SK-N-DZ (cell line): ENCODE results near the gene CTH. TPM values are rescaled to one million over a fixed set of nuclear protein-coding genes. Genes with fewer than 3 reads are reported as not detected.
"Not testable (repeated sequence)": the region's sequence is repeated elsewhere in the genome, so short reads cannot be mapped to it uniquely, and the experiment has no call there.

ENCODE experiments used
- DNase-seq: peaks from one replicate; pipeline ENCODE4 v3.0.0-alpha.2; 2015; ENCODE audit warnings: low spot score
- polyA plus RNA-seq, 2 experiments: library from polyadenylated mRNA; depleted of rRNA; stranded (reverse); fragments of >200 nt; gene quantifications; 2 replicates each; pipeline ENCODE4 v1.2.3, GENCODE V29; 2014

The CTH gene
- 4.8 and 5.0 TPM in 2 replicates for polyA plus RNA-seq (2014; cell fraction: cytosol; rRNA removed)
- 4.7 and 5.1 TPM in 2 replicates for polyA plus RNA-seq (2014; cell fraction: nucleus; rRNA removed)

DNA sequence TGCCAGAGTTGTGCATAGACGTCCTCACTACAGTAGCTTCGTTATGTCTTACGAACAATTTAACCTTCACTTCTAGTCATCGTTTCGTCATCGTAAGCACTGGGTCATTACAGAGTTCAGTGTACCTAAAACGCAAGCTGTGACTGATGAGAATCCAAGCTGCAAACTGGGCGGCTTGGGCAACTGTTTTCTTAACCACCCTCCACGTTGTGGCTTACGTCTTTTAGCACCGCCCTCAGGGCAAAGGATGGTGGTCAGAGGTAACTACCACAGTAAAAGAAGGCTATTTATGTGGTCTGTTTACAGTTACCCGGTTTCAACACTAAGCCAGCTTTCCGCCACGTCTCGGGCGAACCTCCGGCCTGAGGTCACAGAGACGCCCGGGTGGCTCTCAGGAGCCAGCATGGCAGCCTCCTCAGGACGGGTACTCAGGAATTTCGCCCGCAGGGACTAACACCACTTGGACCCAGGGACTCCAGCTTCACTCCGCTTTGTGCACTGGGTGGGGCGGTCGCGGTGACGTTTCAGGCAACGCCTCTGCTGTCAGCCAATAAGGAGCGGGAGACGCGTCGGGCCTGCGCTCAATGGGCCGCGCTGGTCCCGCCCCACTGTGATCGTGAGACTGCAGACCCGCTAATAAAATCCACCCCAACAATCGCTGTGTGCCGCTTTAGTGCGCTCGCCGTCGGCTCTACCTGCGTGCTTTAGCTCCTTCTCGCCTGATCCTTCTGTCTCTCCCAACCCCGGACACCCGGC lies at the start of gene CTH:
Gene CTH, plus strand, starts transcription at position 665 of the 756 bp plus-strand sequence. CDS start 148 bp downstream, outside the sequence.
- peak; percentile 96 for DNase-seq

DNA sequence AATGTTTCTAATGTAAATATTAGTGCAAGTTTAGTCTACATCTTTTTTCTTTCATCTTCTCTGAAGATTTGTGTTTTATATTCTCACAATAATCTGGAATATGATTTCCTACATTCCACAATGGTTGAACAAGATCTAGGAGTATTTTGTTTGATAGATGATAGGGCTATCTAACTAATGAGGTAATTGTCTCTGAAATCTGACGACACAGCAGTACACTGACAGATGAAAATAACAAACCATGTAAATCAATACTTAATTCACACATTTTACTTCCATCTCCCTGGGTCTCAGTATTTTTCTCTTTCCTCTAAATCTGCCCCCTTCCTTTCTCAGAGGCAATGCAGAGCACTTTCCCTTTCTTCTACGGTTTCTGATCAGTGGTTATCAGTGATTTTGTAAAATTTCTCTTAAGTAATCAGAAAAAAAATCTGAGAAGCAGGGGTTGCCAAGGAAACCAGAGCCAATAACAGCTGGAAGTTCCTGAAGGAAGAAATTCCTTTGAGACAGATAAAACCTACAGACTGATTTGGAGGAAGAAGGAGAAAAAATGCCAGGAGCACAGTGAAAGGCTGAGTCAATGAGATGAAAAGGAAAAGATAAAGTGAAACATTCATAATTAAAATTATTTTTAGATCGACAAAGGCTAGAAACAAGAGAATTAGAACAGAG lies 49.2 kb upstream of the CTH start:
- DNase-seq: peak; percentile 10

DNA sequence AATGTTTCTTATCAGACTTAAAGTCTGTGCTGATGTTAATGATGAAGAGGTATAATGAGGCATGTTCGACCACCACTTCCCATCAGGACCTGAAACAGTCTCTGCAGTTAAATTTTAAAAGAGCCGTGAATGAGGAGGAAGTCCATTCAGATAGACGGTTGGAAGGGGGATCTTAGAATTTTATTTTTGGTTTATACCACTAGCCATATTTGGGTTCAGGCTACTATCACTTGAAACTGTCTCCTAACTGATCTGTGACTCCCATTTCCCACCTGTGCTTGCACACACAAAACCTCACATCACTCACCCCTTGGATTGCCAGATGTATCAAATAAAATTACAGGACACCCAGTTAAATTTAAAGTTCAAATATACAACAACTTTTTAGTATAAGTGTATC lies 46.6 kb upstream of the CTH start:
- no peak for DNase-seq

DNA sequence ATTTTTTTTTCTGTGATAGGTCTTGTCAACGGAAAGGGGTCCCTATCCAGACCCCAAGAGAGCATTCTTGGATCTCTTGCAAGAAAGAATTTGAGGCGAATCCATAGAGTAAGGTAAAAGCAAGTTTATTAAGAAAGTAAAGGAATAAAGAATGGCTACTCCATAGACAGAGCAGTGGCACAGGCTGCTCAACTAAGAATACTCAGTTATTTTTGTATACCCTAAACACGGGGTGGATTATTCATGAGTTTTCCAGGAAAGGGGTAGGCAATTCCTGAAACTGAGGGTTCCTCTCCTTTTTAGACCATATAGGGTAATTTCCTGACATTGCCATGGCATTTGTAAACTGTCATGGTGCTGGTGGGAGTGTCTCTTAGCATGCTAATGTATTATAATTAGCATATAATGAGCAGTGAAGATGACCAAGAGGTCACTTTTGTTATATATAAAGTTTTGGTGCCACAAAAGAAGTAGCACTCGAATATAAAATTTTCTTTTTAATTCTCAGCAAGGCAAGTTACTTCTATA lies 44.6 kb upstream of the CTH start:
- not testable (repeated sequence) for DNase-seq

DNA sequence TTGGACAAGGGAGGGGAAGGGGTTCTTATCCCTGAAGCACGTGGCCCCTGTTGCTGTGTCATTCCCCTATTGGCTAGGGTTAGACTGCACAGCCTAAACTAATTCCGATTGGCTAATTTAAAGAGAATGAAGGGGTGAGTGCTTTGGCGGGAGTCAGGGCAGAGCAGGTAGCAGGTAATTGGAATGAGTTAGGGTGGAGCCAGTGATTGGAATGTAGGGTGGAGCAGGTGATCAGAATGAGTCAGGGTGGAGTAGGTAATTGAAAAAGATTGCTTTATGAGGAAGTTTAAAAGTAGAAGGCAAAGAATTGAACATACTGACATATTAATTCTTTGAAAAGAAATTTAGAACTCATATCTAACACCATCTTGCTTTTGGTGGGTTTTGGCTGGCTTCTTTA lies 44.1 kb upstream of the CTH start:
- not testable (repeated sequence) for DNase-seq

DNA sequence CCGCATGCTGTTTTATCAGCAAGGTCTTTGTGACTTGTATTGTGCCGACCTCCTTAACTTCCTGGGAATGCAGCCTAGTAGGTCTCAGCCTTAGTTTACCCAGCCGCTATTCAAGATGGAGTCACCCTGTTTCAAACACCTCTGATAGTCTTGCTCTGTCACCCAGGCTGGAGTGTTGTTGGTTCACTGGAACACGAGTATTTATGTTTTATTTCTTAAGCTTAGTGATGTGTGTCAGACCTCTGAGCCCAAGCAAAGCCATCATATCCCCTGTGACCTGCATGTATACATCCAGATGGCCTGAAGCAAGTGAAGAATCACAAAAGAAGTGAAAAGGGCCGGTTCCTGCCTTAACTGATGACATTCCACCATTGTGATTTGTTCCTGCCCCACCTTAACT lies 43.7 kb upstream of the CTH start:
- not testable (repeated sequence) for DNase-seq

DNA sequence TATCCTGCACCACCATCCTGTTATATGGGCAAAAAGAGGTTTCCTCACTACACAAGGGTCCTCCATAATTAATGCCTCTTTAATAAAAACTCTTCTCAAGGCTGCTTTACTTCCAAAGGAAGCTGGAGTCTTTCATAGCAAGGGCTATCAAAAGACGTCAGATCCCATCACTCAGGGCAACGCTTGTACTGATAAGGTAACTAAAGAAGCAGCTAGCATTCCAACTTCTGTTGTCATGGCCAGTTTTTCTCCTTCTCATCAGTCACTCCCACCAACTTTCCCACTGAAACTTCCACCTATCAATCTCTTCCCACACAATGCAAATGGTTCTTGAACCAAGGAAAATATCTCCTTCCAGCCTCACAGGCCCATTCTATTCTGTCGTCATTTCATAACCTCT lies 39.5 kb upstream of the CTH start:
- DNase-seq: not testable (repeated sequence)

DNA sequence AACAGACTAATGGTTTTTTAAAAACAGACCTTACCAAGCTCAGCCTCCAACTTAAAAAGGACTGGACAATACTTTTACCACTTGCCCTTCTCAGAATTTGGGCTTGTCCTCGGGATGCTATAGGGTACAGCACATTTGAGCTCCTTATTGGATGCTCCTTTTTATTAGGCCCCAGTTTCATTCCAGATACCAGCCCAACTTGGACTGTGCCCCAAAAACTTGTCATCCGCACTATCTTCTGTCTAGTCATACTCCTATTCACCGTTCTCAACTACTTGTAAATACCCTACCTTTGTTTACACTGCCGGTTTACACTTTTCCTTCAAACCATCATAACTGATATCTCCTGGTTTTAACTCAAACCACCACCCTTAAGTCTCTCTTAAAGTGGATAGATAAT lies 38.6 kb upstream of the CTH start:
- no peak for DNase-seq

DNA sequence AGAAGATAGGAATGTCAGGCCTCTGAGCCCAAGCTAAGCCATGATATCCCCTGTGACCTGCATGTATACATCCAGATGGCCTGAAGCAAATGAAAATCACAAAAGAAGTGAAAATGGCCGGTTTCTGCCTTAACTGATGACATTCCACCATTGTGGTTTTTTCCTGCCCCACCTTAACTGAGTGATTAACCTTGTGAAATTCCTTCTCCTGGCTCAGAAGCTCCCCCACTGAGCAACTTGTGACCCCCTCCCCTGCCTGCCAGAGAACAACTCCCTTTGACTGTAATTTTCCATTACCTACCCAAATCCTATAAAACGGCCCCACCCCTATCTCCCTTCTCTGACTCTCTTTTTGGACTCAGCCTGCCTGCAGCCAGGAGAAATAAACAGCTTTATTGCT lies 37.5 kb upstream of the CTH start:
- DNase-seq: not testable (repeated sequence)

DNA sequence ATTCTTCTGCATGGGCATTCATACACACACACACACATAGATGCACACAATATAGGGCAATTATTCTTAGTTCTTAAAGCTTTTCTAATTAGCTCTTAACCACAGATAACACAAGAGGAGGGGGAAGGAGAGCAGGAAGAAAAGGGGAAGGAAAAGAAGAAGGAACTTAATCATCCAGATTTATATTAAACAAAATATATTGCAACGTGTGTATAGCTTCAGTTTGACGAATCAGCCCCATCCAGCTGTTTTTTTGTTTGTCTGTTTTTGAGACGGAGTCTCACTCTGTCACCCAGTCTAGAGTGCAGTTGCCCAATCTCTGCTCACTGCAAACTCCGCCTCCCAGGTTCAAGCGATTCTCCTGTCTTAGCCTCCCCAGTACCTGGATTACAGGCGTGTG lies 34.9 kb upstream of the CTH start:
- DNase-seq: no peak

DNA sequence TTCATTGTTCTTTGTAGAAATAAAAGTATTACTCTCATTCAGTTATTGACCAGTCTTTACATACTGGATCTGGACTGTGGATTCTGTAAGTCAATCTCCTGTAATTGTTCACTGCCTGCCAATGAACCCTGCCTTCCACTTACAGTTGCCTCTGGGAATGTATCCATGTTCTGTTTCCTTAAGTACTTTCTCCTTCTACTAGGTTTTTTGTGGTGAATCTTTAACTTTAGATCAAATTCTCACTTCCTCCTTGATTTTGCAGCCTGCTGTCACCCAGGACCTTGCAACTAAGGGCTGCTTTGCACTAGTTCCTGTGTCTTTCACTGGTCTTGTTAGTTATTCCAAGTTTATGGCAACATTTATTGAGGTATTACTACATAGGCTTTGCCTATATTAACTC lies 28.4 kb upstream of the CTH start:
- no peak for DNase-seq

DNA sequence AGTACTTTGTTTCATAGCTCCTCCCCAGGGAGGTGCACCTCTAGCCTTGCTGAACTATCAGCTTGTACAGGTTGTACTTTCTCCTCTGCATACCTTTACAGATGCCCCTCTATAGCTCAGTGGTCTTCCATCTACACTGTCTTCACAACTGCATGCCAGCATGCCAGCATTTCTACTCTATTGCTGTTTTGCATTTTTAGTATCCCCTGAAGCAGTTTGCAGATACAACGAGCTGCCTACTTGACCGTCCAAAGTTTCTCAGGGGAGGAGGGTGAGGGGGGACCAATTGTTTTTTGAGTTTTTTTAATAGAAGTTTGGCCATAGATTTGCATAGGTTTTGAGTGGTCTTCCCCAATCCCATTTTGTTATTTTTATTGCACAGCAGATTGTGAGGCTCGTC lies 27.6 kb upstream of the CTH start:
- no peak for DNase-seq

DNA sequence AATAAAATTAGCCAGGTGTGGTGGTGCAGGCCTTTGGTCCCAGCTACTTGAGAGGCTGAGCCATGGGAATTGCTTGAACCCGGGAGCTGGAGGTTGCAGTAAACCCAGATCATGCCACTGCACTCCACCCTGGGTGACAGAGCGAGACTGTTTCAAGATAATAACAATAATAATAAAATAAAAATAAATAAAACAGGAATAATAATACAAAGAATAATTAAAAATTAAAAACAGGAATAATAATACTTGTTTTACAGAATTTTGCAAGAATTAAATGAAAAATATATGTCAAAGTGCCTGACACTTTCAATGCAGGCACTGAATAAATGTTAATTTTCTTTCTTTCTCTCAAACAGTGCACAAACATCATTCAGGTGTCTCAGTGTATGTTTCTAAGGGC lies 26.5 kb upstream of the CTH start:
- no peak for DNase-seq

DNA sequence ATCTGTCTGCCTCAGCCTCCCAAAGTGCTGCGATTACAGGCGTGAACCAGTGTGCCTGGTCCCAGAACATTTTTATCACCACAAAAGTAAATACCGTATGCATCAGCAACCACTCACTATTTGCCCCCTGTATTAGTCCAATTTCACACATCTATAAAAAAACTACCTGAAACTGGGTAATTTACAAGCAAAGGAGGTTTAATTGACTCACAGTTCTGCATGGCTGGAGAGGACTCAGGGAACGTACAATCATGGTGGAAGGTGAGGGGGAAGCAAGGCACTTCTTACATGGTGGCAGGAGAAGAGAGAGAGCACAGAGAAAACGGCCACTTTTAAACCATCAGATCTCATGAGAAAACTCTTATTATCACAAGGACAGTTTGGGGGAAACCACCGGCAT lies 25.6 kb upstream of the CTH start:
- DNase-seq: no peak

DNA sequence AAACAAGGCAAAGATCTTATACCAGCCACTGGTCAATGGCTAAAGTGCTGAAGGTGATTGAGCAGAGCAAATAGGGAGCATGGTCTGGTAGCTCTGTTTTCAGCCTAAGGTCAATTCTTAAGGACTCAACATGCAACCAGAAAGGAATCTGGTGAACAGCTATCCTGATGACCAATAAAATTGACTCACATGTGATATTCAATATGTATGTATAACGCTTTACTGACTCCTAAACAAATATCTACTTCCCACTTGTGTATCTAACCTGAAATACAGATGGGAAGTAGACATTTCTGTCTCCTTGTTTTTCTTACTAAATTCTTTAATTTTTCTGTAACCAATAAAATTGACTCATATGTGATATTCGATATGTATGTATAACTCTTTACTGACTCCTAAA lies 24.9 kb upstream of the CTH start:
- no peak for DNase-seq

DNA sequence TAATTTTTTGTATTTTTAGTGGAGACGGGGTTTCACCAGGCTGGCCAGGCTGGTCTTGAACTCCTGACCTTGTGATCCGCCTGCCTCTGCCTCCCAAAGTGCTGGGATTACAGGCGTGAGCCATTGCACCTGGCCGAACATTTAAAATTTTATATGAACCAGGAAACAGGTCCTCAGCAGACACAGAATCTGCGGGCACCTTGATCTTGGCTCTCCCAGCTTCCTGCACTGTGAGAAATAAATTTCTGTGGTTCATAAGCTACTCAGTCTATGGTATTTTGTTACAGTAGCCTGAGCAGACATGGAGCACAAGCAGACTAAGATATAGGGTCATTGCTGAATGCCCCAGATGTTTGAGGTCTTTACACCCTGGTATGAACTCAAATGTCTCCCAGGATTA lies 23.6 kb upstream of the CTH start:
- DNase-seq: no peak

DNA sequence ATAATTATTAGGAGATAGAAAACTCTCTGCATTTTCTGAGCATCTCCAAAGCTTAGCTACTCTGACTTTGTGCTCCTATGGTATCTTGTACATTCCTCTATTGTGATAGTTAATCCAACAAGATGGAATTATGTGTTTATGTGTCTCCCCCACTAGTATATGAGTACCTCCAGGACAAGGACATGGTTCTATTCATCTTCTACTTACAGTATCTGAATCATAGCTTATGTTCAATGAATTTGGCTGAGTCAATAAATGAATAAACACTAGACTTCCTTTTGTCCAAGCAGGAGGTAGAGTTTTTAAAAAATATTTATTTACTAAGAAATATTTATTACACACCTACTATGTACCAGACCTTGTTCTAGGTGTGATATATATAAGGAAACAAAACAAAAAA lies 18.4 kb upstream of the CTH start:
- DNase-seq: no peak

DNA sequence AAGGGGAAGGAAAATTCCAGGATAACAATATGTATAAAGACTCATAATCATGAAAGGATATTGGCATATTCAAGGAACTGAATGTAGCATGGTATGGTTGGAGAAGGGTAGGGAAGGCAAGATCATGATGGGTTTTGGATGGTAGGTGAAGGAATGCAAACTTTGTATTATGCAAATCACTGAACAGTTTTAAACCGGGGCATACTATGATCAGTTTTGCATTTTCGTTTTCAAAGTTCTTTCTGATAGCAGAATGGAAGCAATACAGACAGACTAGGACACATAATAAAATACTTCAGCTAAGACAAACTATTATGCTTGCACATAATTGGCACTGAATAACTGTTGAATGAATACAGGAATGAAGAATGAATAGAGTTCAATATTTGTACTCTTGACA lies 14.5 kb upstream of the CTH start:
- no peak for DNase-seq

DNA sequence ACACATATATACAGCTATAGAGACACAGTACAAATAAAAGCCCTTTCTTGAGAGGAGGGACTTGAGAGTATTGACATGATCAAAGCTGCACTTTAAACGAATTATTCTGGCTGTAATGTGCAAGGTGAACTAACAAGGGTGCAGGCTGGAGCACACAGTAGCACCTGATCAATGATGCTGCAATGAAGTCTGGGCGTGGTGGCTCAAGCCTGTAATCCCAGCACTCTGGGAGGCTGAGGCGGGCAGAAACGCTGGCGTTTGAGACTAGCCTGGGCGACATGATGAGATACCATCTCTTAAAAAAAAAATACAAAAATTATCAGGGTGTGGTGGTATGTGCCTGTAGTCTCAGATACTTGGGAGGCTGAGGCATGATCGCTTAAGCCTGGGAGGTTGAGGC lies 14.1 kb upstream of the CTH start:
- no peak for DNase-seq

DNA sequence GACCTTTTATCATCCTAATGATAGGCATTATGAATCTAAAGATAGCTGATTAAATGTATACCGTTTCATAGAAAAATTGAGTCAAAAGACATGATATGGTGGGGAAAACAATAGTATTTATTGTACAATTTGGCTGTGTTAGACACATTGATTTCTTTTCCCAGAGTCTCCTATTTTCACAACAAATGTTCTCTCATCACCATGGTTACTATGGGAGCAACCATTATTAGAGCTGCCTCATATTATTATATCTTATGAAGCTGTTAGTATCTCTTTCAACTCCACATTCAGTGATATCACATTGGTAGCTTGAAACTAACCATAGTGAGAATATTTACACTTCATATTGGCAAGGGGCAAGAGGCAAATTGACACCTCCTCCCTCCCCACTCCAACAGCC lies 10.7 kb upstream of the CTH start:
- no peak for DNase-seq

DNA sequence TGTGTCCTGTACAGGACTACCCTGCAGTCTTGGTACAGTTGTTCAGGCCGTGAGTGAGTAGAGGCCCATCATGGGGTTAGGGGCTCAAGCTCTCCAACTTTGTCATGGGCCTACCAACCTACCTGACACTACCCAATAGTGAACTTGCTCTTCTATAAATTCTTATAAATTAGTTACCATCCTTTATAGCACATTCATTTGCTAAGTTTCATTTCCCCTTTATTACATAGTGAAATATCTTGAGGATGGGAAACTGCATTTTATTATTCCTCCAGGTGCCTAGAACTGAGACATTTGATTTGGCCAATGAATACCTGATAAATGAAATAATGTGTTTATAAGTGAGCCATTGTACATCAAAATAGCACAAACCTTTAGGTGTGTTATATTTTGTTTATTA lies 9.1 kb upstream of the CTH start:
- DNase-seq: no peak

DNA sequence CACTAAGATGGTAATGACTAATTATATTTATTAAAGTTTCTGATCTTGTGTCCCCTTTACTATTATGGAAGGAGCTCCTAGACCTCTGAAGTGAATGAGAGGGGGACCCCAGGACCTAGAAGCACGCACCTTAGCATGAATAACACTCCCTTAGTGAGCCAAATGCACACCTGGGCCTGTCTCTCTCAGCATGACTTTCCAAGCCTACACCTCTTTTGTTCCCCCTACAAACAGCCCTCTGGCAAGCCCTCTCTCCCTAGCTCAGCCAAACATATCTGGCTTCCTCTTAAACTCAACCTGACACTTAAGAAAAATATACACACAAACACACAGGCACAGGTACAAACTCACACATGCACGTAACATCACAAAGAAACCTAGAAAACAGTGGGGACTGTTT lies 7.3 kb upstream of the CTH start:
- no peak for DNase-seq

DNA sequence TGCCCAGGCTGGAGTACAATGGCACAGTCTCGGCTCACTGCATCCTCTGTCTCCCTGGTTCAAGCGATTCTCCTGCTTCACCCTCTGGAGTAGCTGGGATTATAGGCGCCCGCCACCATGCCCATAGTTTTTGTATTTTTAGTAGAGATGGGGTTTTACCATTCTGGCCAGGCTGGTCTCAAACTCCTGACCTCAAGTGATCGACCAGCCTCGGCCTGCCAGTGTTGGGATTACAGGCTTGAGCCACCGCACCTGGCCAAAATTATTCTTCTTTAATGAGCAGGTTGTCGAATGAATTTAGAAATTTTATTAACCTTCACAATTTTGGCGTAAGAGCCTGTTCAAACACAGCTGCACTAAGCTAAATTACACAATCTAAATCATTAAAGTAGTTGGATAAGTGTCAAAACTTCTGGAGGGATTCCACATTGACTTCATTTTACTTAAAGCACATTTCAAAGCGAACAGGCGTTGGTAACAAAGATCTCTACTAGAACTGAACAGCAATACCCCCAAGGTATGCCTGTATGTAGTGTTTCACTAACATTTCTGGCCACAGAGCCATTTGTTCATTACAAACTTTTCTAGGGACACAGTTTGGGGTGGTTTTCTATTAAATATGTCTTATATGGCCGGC lies 5.2 kb upstream of the CTH start:
- DNase-seq: no peak
